ENCODE results near the gene DNAH6. TPM values are rescaled to one million over a fixed set of nuclear protein-coding genes. Genes with fewer than 3 reads are reported as not detected.
A peak's percentile ranks its signal among the peaks of the same experiment; 100 is the strongest.

Gene DNAH6
- total RNA-seq, 1 donor from 2014 or later = 1.6 TPM

DNA sequence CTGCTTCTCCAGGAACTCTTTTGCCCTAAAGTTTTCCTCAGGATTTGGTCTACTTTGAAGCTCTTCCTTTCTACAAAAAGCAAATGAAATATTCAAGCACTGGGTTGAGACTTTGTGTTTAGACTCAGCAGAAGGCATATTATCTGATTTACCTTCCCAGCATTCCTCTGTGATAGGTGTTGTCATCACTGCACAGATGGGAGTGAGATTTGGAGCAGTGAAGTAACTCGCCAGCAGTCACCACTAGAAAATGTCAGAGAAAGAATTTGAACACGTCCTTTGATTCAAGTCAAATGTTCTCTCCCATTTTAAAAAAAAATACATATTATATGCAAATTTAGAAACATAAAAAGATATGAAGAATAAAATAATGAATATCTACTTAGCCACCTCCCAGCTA, 112.2 kb downstream of the DNAH6 start:
- no peak for DNase-seq (ENCODE audit: low read depth)

- no peak for DNase-seq (ENCODE audit: low read depth)
Observed at GRCh38 chr2:84629550-84629949, 113.3 kb downstream of the DNAH6 start.

DNA sequence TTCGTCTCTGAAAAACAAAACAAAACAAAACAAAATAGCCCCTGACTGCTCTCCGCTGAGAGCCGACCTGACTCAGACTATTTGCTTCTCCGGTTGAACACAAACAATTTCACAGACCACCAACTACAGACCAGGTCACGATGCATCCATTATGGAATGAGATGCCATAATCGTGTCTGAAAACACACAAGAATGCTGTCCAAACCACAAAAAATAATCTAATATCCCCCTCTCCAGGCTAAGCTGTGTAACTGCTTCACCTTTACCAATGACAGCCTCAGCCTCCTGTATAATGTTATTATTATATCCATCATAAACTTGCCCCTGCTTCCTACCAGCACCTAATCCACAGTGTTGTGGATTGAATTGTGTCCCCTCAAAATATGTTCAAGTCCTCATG, 114.7 kb downstream of the DNAH6 start:
- peak; percentile 77 for DNase-seq (ENCODE audit: low read depth)

DNA sequence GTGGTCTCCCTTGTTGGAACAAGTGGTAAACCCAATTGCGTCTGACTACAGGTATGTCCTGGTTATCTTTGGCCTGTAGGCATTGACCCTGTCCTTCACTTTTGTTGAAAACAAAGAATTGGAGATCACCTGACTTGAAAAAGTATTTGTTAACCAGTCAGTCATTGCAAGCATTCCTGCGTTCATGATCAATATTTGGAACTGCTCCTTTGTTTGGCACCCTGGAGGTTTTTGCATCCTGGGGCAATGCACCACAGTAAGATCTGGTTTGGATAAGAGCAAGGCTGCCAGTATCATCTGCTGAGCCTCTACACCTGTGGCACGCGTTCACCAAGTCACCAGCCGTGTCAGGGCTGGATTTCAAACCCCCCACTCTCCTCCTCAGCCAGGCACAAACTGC, 115.7 kb downstream of the DNAH6 start:
- DNase-seq (ENCODE audit: low read depth) = no peak

- no peak for DNase-seq (ENCODE audit: low read depth)
Observed at GRCh38 chr2:84636080-84636971, 120.0 kb downstream of the DNAH6 start.

- peak; percentile 1 for DNase-seq (ENCODE audit: low read depth)
Observed at GRCh38 chr2:84639751-84640150, 123.5 kb downstream of the DNAH6 start.

- DNase-seq (ENCODE audit: low read depth) = peak; percentile 96
Observed at GRCh38 chr2:84640411-84640810, 124.1 kb downstream of the DNAH6 start.

- DNase-seq (ENCODE audit: low read depth) = peak; percentile 52
Observed at GRCh38 chr2:84641021-84641420, 124.7 kb downstream of the DNAH6 start.

- peak; percentile 56 for DNase-seq (ENCODE audit: low read depth)
Observed at GRCh38 chr2:84643991-84644390, 127.7 kb downstream of the DNAH6 start.

DNA sequence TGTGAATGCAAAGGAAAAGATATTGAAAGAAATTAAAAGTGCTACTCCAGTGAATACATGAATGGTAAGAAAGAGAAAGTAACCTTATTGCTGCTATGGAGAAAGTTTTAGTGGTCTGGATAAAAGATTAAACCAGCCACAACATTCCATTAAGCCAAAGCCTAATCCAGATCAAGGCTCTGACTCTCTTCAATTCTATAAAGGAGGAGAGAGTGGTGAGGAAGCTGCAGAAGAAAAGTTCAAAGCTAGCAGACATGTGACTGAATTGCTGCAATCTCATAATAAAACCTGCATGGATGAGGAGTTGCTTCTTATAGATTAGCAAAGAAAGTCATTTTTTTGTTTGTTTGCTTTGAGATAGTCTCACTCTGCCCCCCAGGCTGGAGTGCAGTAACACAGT, 130.2 kb downstream of the DNAH6 start:
- peak; percentile 87 for DNase-seq (ENCODE audit: low read depth)

DNA sequence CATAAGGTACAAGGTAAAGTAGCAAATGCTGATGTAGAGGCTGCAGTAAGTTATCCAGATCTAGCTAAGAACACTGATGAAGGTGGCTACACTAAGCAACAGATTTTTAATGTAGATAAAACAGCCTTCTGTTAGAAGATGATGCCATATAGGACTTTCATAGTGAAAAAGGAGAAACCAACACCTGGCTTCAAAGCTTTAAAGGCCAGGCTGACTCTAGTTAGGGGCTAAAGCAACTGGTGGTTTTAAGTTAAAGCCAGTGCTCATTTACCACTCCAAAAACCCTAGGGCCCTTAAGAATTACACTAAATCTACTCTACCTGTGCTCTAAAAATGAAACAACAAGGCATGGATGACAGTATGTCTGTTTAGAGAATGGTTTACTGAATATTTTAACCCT, 131.0 kb downstream of the DNAH6 start:
- DNase-seq (ENCODE audit: low read depth) = no peak

GRCh38 chr2:84649058-84649457, 132.8 kb downstream of the DNAH6 start:
- no peak for DNase-seq (ENCODE audit: low read depth)

DNA sequence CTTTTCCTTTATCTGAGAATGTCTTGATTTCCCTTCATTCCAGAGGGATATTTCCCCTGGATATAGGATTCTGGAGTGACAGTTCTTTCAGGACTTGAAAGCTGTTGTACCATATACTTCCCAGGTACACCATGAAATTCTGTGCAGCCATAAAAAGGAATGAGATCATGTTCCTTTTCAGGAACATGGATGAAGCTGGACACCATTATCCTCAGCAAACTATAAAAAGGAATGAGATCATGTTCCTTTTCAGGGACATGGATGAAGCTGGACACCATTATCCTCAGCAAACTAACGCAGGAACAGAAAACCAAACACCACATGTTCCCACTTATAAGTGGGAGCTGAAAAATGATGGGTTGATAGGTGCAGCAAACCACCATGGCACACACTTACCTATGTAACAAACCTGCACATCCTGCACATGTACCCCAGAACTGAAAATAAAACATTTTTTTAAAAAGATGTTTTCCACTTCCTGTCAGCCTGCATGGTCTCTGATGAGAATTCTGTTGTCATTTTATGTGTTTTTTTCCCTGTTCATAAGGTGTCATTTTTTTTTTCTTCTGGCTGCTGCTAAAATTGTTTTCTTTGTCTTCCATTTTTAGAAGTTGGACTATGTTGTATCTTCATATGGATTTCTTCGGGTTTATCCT, 133.3 kb downstream of the DNAH6 start:
- DNase-seq (ENCODE audit: low read depth) = no peak

DNA sequence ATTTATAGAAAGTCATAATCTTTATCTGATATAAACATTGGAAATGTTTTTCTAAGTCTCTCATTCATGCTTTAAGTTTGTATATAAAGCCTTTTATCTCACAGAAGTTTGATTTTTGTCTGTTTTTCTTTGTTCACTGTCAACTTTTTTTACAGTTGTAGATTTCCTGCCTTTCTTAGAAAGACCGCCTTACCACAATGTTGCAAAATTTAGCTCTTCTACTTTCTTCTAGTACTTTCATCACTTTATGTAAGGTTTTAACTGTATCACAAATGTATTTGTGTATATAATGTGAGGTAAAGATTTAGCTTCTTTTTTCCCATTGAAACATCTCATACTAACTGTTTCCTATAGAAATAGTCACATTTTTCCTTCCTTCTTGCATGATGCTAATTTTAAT, 136.1 kb downstream of the DNAH6 start:
- no peak for DNase-seq (ENCODE audit: low read depth)

GRCh38 chr2:84653302-84653701, 137.0 kb downstream of the DNAH6 start:
- no peak for DNase-seq (ENCODE audit: low read depth)

DNA sequence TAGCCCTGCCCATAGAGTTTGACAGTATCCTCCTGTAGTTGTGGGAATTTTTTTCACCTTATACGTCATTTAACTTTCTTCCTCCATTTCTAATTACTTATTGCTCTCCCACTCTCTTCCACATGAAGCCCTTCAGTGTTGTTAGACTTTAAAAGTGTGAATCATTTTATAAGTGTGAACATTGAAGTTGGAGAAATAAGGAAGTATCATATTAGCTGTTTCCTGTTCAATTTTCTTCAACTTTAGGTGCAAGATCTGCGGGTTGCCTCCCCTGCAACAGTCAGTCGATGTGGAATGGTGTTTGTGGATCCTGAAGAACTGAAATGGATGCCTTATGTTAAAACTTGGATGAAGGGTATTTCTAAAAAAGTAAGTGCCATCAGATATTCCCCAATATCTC, 138.1 kb downstream of the DNAH6 start:
- DNase-seq (ENCODE audit: low read depth) = no peak

DNA sequence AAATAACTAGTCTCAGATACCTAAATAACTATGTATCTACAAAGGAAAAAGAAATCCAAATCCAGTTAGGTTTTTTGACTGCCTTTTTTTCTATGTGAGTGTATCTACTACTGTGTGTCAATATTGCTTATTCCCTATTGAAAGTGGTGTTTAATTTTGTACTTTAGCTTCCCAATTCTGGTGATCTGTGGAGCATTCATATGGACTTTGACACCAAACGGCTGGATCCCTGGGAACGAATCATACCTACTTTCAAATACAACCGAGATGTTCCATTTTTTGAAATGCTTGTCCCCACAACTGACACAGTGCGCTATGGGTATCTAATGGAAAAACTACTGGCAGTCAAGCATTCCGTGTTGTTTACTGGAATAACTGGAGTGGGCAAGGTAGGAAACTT, 152.8 kb downstream of the DNAH6 start:
- no peak for DNase-seq (ENCODE audit: low read depth)

DNA sequence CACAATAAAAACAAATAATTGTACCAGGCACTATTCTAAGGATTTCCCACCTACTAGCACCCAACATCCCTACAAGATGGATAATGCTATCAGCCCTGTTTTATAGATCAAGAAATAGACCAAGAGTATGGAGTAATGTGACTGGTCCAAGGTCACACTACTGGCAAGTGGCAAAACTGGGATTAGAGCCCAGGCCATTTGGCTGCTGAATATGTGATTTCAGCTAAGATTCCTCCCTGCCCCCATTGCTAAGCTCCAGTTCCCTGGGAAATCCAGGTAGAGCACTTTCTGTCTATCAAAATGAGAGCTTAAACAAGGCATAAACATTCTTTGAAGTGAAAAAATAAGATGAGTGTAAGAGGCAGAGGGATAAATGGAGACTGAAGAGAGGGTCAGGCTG, 157.8 kb downstream of the DNAH6 start:
- no peak for DNase-seq (ENCODE audit: low read depth)

- DNase-seq (ENCODE audit: low read depth) = no peak
Observed at GRCh38 chr2:84674586-84674985, 158.3 kb downstream of the DNAH6 start.

DNA sequence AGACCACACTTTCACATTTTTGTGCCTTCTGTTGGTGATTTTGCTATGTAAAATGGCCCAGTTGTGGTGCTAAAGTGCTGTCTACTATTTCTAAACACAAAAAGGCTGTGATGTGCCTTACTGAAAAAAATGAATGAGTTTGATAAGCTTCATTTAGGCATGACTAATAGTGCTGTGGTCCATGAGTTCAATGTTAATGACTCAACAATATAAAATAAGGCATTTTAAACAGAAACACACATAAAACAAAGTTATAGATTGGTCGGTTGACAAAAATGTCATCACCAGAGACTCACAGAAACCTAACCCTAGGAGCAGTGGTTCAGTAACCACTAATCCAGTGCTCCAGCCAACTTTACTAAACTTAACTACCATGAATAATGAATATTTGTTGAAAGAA, 160.0 kb downstream of the DNAH6 start:
- DNase-seq (ENCODE audit: low read depth) = peak; percentile 59

DNA sequence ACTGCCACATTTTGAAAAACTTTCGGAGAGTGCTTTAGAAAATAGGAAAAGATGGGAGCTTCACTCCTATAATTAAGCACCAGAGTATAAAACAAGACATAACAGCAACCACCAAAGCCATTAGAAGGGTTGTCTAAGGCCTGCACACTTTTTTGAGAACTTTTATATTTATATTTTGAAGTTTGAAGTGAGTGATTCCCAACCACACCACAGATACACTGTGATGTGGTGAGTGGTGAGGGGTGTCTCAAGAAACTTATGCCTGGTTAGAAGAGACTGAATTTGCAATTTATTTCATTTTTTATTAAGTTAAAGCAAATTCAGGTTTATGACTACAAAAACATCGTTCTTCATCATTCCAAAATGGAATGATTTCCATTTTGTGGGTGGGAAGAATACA, 161.9 kb downstream of the DNAH6 start:
- DNase-seq (ENCODE audit: low read depth) = no peak

- peak; percentile 45 for DNase-seq (ENCODE audit: low read depth)
Observed at GRCh38 chr2:84686783-84687476, 170.6 kb downstream of the DNAH6 start.
